Adipocyte (in vitro differentiated cells): ENCODE data around the gene MYO1D.

Experiments used
- DNase-seq: peaks from one replicate; pipeline ENCODE4 v3.0.0-alpha.2; 2015; ENCODE audit warnings: low read depth
- H3K27me3 ChIP-seq: replicated peaks from 2 replicates; pipeline ENCODE4 v1.7.0; 2013; ENCODE audit warnings: mild to moderate bottlenecking, low read length, moderate library complexity; ENCODE audit not compliant: control insufficient read depth, insufficient read depth
- H3K36me3 ChIP-seq: 2 replicates; pipeline ENCODE4 v1.7.0; 2013; ENCODE audit warnings: low read length, mild to moderate bottlenecking, moderate library complexity; ENCODE audit not compliant: control insufficient read depth, insufficient read depth, severe bottlenecking
- H3K4me1 ChIP-seq: 2 replicates; pipeline ENCODE4 v1.7.0; 2013; ENCODE audit warnings: mild to moderate bottlenecking, low read length, moderate library complexity; ENCODE audit not compliant: control insufficient read depth, insufficient read depth
- H3K4me3 ChIP-seq: 2 replicates; pipeline ENCODE4 v1.7.0; 2013; ENCODE audit warnings: mild to moderate bottlenecking, low read length, moderate library complexity
- H3K9ac ChIP-seq: 2 replicates; pipeline ENCODE4 v1.7.0; 2013; ENCODE audit warnings: mild to moderate bottlenecking, low read length, moderate library complexity
- H3K9me3 ChIP-seq: 2 replicates; pipeline ENCODE4 v1.7.0; 2013; ENCODE audit warnings: mild to moderate bottlenecking, low read length, moderate library complexity; ENCODE audit not compliant: control insufficient read depth

Gene MYO1D

GRCh38 chr17:32523017-32523680 lies 353.8 kb downstream of the MYO1D start:
- no peaks in the 10 kb centered on the region for H3K27me3 ChIP-seq
- no peak overlapping the region for H3K9ac ChIP-seq
- H3K9me3 ChIP-seq: no peaks in the 10 kb centered on the region
- H3K4me3 ChIP-seq: no peak overlapping the region
- H3K36me3 ChIP-seq: no peaks in the 10 kb centered on the region
- no peak for DNase-seq
- peaks cover 20% of the 10 kb centered on the region for H3K4me1 ChIP-seq

GRCh38 chr17:32520737-32521404 lies 356.1 kb downstream of the MYO1D start:
- H3K27me3 ChIP-seq: no peaks in the 10 kb centered on the region
- H3K9me3 ChIP-seq: no peaks in the 10 kb centered on the region
- no peak overlapping the region for H3K4me3 ChIP-seq
- DNase-seq: no peak
- H3K4me1 ChIP-seq: peaks cover 19% of the 10 kb centered on the region
- no peaks in the 10 kb centered on the region for H3K36me3 ChIP-seq
- no peak overlapping the region for H3K9ac ChIP-seq

GRCh38 chr17:32520104-32520701 lies 356.7 kb downstream of the MYO1D start:
- no peak for DNase-seq
- Histone ChIP-seq H3K36me3 (no peaks in the 10 kb centered on the region), H3K9me3 (no peaks in the 10 kb centered on the region), H3K27me3 (no peaks in the 10 kb centered on the region), H3K9ac (peak overlapping the region; percentile 61), H3K4me3 (no peak overlapping the region), H3K4me1 (peaks cover 17% of the 10 kb centered on the region)

- DNase-seq: peak; percentile 72
- H3K9ac ChIP-seq: peak overlapping the region; percentile 61
- H3K4me1 ChIP-seq: peaks cover 13% of the 10 kb centered on the region
- no peaks in the 10 kb centered on the region for H3K27me3 ChIP-seq
- no peaks in the 10 kb centered on the region for H3K9me3 ChIP-seq
- H3K4me3 ChIP-seq: peak overlapping the region; percentile 70
- no peaks in the 10 kb centered on the region for H3K36me3 ChIP-seq
Observed at GRCh38 chr17:32519228-32520103, 357.5 kb downstream of the MYO1D start.

- peak overlapping the region; percentile 70 for H3K4me3 ChIP-seq
- DNase-seq: no peak
- peaks cover 13% of the 10 kb centered on the region for H3K4me1 ChIP-seq
Observed at GRCh38 chr17:32518646-32519227, 358.2 kb downstream of the MYO1D start.

GRCh38 chr17:32517982-32518381 lies 358.9 kb downstream of the MYO1D start:
- no peaks in the 10 kb centered on the region for H3K9me3 ChIP-seq
- H3K9ac ChIP-seq: no peak overlapping the region
- peaks cover 13% of the 10 kb centered on the region for H3K4me1 ChIP-seq
- no peaks in the 10 kb centered on the region for H3K36me3 ChIP-seq
- no peak for DNase-seq
- H3K4me3 ChIP-seq: no peak overlapping the region
- no peaks in the 10 kb centered on the region for H3K27me3 ChIP-seq

More at GRCh38 chr17:32518646-32519227, 358.2 kb downstream of the MYO1D start:
- H3K9ac ChIP-seq: no peak overlapping the region
- no peaks in the 10 kb centered on the region for H3K27me3 ChIP-seq
- H3K9me3 ChIP-seq: no peaks in the 10 kb centered on the region
- no peaks in the 10 kb centered on the region for H3K36me3 ChIP-seq

- Histone ChIP-seq H3K9me3 (no peaks in the 10 kb centered on the region), H3K36me3 (no peaks in the 10 kb centered on the region), H3K4me1 (peaks cover 13% of the 10 kb centered on the region), H3K27me3 (no peaks in the 10 kb centered on the region), H3K4me3 (no peak overlapping the region), H3K9ac (no peak overlapping the region)
- no peak for DNase-seq
Observed at GRCh38 chr17:32516940-32517701, 359.8 kb downstream of the MYO1D start.

GRCh38 chr17:32516450-32516849 lies 360.5 kb downstream of the MYO1D start:
- H3K36me3 ChIP-seq: no peaks in the 10 kb centered on the region
- H3K27me3 ChIP-seq: no peaks in the 10 kb centered on the region
- H3K4me1 ChIP-seq: peaks cover 13% of the 10 kb centered on the region
- no peaks in the 10 kb centered on the region for H3K9me3 ChIP-seq
- no peak overlapping the region for H3K4me3 ChIP-seq
- DNase-seq: no peak
- H3K9ac ChIP-seq: no peak overlapping the region

- peaks cover 13% of the 10 kb centered on the region for H3K4me1 ChIP-seq
- peak; percentile 22 for DNase-seq
- no peak overlapping the region for H3K4me3 ChIP-seq
- H3K9ac ChIP-seq: no peak overlapping the region
- no peaks in the 10 kb centered on the region for H3K9me3 ChIP-seq
- no peaks in the 10 kb centered on the region for H3K36me3 ChIP-seq
- no peaks in the 10 kb centered on the region for H3K27me3 ChIP-seq
Observed at GRCh38 chr17:32515677-32516383, 361.1 kb downstream of the MYO1D start.

GRCh38 chr17:32514606-32515005 lies 362.3 kb downstream of the MYO1D start:
- Histone ChIP-seq H3K4me1 (peaks cover 6% of the 10 kb centered on the region), H3K4me3 (no peak overlapping the region), H3K9me3 (no peaks in the 10 kb centered on the region), H3K9ac (no peak overlapping the region), H3K27me3 (no peaks in the 10 kb centered on the region), H3K36me3 (no peaks in the 10 kb centered on the region)
- DNase-seq: no peak
